HG03064 (cell line): Measurements from ENCODE around the gene PDK2.
"Not testable (repeated sequence)": the region's sequence is repeated elsewhere in the genome, so short reads cannot be mapped to it uniquely, and the experiment has no call there.

Experiments used
- ATAC-seq: cut with Tn5 transposase; IDR thresholded peaks from one replicate; pipeline ENCODE4 v1.9.1; 2021; ENCODE audit warnings: low read depth; ENCODE audit not compliant: unreplicated experiment

Gene PDK2

DNA sequence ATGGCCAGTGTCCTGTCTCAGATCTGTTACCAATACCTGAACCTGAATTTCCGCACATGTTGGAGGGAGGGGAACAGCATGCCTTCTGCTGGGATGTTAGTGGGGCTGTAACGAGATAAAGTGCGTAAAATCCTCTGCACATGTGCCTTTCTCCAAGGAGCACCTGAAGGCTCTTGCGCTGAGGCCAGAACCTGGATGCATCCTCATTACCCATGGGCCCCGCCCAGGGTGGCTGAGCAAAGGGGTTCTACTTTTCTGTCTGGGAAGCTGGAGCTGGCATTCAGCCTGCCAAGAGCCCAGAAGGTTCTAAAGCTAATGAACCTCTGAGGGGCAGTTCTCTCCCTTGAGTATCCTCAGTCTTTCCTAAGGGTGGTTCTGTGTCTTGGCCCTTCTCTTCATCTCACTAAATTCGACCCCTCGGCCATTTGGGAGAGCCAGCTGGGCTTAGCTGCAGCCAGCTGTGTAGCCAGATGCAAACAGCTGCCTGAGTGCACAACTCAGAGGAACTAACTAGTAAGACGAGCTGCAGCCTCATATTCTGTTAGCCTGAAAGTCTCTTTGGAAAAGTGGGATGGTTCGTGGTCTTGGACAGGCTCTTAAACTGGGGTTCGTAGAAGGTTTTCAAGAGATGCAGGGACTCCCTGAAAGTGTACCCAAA lies 36.7 kb upstream of the PDK2 start:
- no peak for ATAC-seq

DNA sequence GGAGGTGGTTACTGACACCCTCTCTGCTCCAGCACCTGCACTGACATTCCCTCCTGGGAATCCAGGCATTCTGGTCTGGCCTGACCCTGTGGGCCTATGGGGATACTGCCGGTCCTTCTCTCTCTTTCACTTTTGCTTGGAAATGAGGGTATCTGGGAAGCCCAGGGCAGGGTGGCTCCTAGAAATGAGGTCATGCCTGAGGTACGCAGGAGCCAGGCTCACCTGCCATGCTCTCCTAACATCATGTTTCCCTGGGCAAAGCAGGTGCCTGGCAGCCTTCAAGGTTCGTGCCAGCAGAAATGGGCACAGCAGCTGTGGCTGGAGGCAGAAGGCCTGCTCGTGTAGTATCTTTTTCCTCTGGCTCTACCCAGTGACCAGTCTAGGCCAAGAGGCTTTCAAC lies 35.9 kb upstream of the PDK2 start:
- no peak for ATAC-seq

DNA sequence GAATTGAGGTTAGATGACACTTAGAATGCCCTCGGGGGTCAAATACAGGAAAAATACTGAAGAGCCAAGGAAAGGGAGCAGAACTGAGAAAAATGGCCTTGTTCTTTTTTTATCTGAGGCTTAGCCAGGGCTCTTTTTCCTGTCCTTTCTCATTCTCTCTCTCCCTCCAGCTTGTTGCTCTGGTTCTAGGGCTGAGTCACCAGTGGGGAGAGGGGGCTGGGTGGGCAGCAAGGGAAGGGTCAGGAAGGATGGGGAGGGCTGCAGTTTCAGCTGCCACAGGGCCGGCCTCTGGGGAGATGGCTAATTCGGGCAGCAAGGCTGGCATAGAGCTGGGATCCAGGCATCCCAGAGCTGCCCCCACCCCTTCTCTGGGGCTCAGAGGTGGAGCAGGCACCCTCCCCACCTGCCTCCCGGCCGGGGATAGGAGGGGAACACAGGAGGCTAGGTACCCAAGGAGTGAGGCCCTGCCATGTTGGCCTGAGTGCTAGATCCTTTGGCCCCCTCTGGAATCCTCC lies 35.3 kb upstream of the PDK2 start:
- ATAC-seq = no peak

DNA sequence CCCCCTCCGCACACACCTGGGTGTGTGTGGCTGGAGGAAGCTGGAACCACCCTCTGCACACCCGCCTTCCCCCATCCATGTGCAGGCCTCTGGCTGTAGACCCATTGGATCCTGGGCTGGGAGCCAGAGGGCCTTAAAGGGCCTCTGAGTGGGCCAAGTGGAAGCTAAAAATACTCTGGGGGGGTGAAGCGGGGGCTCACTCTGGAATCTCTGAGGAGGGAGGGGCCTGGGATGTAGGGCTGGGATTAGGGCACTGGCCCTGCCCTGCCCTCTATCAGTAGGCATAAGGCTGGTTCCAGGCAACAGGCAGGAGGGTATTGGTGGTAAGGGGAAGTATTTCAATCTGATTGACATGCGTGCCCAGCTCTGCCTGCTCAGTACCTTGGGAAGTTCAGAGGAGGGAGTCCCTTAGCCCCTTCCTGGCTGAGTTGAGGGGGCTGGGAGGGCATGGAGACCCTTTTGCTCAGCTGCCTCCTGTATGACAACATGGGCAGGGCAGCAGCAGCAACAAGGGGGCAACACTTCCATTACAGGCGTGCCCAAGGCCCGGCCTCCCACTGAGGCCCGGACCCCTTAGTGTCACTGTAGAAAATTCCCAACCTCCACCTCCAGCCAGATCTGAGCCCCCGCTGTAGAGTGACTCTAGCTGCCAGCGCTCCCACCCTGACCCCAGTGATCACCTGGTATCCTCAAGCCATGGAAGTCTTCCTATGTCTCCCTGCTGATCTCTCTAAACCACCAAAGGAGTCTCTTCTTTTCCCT lies 34.0 kb upstream of the PDK2 start:
- no peak for ATAC-seq

DNA sequence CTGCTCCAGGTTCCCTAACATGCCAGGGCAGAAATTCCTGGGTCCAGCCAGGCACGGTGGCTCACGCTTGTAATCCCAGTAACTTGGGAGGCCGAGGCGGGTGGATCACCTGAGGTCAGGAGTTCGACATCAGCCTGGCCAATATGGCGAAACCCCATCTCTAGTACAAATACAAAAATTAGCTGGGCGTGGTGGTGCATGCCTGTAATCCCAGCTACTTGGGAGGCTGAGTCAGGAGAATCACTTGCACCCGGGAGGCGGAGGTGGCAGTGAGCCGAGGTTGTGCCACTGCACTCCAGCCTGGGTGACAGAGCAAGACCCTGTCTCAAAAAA lies 33.5 kb upstream of the PDK2 start:
- not testable (repeated sequence) for ATAC-seq

DNA sequence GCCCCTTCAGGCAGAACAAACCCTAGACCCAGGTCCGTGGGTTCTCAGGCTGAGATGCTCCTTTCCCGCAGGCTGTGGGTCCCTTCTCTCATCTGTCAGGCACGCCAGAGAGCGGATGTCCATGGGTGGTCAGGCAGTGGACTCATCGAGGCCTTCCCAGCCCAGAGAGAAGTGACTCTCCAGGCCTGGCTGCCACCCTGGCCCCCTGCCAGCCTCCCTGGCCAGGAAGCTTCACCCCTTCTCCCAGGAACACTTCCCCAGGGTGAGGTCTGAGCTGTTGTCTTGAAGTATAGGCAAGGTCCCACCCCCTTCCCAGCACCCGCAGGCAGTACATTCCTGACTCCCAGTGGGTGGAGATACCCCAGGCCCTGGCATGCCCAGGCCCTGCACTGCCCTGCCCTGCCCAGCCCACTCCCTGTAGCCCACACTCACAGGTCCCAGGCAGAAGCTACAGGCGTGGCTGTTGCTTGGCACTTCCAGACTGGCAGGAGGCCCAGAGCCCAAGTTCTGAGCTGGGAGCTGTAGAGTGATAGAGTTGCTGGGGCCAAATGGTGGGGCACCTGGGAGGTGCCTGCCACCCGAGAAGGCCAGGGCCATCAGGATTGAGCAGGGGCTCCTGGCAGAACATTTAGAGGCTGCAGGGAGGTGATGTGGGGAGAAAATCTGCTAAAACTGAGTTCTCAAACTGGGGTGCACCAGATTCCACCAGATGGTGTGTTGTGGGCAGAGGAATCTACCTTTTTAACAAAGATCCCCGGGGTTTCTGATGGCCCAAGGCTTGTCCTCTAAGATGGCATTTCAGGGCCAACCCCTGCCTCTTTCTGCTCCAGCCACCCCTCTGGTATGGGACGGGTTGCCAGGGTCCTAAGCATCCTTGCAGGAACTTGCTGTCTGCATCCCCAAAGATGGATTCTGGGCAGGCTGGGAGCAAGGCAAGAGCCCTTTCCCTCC lies 32.6 kb upstream of the PDK2 start:
- ATAC-seq = no peak

DNA sequence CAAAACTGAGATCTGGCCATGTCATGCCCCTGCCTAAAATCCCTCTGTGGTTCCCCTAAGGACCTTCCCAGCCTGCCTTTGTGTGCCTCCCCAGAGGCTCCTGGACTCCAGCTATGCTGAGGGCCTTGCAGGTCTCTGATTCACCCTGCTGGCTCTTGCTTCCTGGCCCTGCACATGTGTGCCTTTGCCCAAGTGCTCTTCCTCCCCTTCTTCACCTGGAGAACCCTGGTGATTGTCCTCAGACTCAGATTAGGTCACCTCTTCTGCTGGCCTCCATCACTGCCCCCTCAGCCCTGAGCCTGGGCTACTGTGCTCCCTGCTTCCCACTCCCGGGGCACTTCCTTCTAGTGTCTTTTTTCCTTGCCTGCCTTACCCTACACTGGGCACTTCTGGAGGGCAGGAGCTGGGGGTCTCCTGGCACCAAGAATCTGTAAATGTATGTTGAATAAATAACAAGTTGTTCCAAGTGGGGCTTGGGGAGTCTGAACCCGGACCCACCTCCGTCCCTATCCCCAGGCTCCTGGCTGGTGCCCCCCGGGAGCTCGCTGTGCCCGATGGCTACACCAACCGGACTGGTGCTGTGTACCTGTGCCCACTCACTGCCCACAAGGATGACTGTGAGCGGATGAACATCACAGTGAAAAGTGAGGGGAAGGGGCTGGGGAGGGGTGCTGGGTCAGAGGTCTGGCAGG lies 31.4 kb upstream of the PDK2 start:
- no peak for ATAC-seq

DNA sequence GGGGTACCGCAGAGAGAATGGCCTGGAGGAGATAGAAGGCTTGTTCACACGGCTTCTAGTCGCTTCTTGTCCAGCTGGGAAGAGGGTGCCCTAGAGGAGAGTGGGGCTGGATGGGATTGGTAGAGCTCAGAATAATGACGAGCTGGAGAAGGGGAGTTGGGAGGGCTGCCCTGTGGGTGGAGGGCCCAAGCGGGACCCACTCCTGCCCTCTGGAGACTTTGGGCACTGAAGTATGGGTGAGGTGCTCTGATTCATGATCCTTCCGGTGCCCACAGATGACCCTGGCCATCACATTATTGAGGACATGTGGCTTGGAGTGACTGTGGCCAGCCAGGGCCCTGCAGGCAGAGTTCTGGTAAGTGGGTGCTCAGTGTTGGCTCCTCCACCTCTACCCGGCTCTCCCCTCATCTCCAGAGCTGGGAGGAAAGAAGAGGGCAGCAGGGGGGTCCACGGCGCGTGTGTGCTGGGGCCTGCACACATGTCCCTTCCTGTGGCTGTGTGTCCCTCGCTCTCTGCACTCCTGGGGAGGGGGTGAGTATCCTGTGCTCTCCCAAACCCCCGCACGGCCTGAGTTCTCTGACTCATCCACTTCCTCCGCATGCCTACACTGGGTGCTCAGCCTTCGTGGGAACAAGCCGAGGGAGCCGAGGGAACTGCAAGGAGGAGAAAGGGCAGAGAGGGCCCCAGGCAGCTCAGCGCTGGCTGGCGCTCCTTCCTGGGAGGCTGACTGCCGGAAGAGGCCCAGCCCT lies 30.7 kb upstream of the PDK2 start:
- ATAC-seq = no peak

DNA sequence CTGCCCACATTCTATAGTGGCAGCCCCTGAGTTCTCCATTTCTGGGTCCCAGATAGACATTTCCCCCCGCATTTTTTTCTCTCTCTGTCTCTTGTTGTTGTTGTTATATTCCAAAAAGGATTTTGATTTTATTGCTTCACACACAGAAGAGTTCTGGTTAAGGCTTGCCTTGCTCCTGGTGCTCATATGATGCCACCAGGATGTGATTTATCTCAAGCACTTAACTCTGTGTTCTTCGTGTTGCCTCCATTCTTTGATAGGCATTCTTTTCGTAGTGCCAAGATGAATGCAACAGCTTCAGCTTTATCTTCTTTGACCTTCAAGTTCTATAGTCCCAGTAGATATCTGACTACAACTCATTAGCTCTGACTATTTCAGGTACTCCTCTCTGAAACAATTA lies 30.1 kb upstream of the PDK2 start:
- ATAC-seq = no peak

DNA sequence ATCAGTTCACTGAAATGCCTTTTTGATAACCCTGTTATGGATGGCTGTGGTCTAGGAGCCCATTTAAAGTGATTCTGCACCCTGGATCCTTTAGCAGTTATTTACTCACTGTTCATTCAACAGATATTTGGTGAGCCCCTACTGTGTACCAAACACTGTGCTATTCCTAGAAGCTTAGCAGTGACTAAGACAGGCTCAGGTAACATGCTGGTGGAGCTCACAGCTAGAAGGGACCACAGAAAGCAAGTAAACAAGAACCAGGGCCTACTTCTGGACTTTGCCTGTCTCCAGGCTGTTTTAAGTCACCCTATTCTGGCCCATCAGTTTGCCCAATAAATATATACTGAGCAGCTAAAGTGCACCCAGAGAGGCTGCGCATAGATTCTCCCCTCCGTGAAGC lies 28.2 kb upstream of the PDK2 start:
- no peak for ATAC-seq

DNA sequence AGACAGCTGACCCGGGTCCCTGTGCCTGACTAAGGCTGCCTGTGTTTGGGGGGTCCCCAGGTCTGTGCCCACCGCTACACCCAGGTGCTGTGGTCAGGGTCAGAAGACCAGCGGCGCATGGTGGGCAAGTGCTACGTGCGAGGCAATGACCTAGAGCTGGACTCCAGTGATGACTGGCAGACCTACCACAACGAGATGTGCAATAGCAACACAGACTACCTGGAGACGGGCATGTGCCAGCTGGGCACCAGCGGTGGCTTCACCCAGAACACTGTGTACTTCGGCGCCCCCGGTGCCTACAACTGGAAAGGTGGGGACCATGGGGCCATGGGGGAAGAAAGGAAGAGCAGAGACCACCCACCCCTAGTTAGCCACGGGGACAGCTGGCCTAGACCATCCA lies 27.2 kb upstream of the PDK2 start:
- ATAC-seq = no peak

DNA sequence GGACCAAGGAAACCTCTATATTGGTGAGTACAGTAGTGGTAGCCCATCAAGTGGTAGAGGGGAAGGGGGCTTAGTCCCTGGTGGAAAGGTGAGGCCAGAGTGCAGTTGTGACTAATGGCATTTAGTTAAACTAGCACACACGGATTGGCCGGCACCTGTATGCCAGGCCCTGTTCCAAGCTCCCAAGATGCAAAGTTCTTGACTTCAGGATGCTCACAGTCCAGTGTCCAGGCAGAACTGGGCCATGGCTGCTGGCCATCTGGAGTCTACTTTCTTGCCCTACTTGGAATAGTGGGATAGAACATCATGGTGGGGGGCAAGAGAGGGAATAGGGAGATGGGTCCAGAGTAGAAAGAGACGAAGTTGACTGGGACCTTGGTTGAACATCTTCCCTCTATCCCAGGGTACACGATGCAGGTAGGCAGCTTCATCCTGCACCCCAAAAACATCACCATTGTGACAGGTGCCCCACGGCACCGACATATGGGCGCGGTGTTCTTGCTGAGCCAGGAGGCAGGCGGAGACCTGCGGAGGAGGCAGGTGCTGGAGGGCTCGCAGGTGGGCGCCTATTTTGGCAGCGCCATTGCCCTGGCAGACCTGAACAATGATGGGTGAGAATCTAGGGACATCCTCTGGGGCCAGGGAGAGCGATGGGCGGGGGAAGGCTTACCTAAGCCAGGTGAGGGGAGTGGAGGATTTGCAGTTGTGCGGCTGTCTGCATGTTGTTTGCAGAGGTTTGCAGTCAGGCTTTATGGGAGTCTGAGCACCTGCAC lies 24.1 kb upstream of the PDK2 start:
- ATAC-seq = no peak

DNA sequence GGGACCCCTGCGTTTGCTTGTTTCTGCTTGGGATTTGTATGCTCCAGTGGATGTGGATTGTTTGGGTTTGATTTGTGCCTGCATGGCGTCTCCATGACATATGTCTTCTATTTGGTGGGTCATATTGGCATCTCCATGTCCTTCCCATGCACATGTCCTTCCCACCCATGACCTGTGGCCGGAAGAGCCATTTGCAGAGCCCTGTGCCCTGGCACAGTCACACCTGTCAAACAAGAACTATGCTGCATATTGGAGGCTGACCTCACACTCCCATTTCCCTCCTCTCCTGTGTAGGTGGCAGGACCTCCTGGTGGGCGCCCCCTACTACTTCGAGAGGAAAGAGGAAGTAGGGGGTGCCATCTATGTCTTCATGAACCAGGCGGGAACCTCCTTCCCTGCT lies 23.5 kb upstream of the PDK2 start:
- no peak for ATAC-seq

DNA sequence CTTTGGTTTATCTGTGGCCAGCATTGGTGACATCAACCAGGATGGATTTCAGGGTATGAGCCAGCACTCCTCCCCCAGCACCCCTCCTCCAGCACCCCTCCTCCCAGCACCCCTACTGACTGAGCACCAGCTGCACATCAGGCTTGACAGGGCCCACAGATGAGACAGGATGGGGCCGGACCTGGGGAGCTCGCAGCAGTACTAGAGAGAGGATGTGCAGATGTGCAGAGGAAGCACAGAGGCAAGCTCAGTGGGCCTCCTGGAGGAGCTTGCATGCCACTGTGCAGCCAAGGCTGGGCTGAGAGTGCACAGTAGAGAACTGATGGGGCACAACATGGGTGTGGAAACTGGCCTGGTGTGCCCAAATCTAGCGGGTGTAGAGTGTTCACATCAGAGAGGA lies 23.0 kb upstream of the PDK2 start:
- ATAC-seq = no peak

DNA sequence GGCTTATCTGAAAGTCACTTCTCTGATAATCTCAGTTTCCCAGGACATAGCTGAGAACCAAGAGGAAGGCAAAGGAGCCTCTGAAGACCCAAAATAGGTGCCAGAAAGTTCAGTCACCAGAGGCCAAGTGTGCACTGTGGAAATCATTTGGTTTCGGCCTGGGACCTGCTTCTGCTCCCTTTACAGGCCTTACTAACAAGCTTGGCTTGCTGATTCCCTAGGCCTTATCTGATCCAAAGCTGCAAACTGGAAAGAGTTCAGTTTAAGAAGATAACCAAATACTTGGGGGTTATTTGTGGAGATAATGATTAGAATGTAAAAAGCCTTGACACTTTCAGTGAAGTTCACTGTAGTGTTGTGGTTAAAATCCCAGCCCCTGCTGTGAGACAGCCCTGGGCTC lies 22.2 kb upstream of the PDK2 start:
- ATAC-seq = no peak

DNA sequence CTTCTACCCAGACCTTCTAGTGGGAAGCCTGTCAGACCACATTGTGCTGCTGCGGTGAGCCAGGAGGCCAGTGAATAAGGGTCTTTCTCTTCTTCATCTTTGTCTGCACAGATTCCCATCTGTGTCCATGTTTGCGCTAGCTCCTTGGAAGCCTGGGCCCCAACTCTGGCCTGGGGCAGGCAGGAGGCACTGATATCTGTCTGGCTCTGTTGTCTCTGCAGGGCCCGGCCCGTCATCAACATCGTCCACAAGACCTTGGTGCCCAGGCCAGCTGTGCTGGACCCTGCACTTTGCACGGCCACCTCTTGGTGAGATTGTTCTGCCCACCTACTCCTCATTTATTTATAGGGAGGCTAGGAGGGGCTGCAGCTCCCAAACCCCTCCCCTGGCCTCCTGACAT lies 20.9 kb upstream of the PDK2 start:
- ATAC-seq = no peak

DNA sequence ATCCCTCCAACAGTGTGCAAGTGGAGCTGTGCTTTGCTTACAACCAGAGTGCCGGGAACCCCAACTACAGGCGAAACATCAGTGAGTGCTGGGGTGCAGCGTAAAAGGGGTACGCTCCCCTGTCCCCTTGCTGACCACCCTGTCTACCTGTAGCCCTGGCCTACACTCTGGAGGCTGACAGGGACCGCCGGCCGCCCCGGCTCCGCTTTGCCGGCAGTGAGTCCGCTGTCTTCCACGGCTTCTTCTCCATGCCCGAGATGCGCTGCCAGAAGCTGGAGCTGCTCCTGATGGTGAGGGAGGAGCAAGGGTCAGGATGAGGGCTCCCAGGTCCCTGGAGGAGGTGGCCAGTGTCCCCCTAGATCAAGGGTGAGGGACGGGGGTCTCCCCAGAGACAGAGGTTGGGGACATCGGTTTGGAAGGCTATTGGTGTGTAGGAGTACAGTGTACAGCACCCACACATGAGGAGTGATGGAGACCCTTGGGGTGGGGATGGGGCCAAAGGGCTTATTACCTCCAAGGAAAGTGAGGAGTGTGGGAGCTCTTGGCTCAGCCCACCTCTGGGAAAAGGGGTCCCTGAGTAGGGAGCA lies 19.6 kb upstream of the PDK2 start:
- no peak for ATAC-seq

DNA sequence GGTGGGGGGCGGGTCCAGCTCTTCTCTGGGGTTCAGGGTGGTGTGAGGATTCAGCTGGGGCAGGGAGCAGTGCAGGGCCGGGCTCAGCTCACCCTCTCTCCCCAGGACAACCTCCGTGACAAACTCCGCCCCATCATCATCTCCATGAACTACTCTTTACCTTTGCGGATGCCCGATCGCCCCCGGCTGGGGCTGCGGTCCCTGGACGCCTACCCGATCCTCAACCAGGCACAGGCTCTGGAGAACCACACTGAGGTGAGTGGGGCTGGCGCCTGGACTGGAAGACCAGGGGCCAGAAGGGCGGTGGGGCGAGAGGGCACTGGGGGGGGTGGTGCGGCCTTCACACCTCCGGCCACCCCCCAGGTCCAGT lies 18.9 kb upstream of the PDK2 start:
- ATAC-seq = no peak
